ENCODE measurements around the gene SOSTDC1. TPM values are rescaled to one million over a fixed set of nuclear protein-coding genes. Genes with fewer than 3 reads are reported as not detected.

Gene SOSTDC1
- polyA plus RNA-seq, 3 donors: not detected

DNA sequence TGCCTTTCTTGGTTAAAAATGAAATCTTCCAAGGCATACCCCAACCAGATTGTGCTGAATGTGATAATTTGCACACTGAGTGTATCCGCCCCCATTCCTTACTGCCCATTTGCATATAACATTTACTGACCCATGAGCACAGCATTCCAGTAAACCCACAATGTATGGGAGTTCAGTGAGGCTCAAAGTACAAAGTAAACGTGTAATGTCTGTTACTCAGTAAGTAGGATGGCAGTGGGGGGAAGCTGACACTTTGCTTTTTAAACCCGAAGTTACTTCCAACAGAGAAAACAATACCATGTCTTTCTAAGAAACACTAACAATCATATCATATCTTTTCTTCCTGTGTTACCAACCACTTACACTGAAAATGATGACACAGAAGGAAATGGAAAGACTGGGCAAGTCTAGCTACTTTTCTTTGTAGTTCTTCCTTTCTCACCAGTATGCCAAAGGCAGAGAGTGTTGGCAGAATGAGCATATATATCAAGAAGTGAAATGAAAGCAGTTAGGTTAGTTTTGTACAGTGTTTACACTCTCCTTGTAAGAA lies 27.1 kb upstream of the SOSTDC1 start:
- H3K79me2 ChIP-seq (ENCODE audit: insufficient read depth, low read length): no peaks in the 10 kb centered on the region
- H3K9me3 ChIP-seq (replicated peaks in 1 of 2; ENCODE audit: control insufficient read depth in 1 of 2, insufficient read depth in 1 of 2, low read length in 2 of 2): no peaks in the 10 kb centered on the region
- H3K4me1 ChIP-seq (ENCODE audit: control insufficient read depth in 1 of 2, insufficient read depth in 2 of 2, low read length in 2 of 2): no peaks in the 10 kb centered on the region
- Mint-ChIP-seq H3K9me3 (no peaks in the 10 kb centered on the region), H3K27ac (no peak overlapping the region), H3K36me3 (no peaks in the 10 kb centered on the region), H3K4me1 (no peaks in the 10 kb centered on the region), H3K4me3 (no peak overlapping the region), H3K27me3 (ENCODE audit: low read depth in 3 of 3) (peaks cover 0 to 1% (median 0%) of the 10 kb centered on the region in 3 donors)
- TF ChIP-seq, protein P1, sequence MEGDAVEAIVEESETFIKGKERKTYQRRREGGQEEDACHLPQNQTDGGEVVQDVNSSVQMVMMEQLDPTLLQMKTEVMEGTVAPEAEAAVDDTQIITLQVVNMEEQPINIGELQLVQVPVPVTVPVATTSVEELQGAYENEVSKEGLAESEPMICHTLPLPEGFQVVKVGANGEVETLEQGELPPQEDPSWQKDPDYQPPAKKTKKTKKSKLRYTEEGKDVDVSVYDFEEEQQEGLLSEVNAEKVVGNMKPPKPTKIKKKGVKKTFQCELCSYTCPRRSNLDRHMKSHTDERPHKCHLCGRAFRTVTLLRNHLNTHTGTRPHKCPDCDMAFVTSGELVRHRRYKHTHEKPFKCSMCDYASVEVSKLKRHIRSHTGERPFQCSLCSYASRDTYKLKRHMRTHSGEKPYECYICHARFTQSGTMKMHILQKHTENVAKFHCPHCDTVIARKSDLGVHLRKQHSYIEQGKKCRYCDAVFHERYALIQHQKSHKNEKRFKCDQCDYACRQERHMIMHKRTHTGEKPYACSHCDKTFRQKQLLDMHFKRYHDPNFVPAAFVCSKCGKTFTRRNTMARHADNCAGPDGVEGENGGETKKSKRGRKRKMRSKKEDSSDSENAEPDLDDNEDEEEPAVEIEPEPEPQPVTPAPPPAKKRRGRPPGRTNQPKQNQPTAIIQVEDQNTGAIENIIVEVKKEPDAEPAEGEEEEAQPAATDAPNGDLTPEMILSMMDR (IDR thresholded peaks at IDR 0.05): no peak
- no peak overlapping the region for H3K27ac ChIP-seq (ENCODE audit: low read depth in 1 of 2, low read length in 2 of 2)
- no peak overlapping the region for H2AFZ ChIP-seq (ENCODE audit: insufficient read depth, low read depth, low read length, poor library complexity, severe bottlenecking)
- DNase-seq: no peak
- H3K36me3 ChIP-seq (replicated peaks in 1 of 2; ENCODE audit: control insufficient read depth in 1 of 2, insufficient read depth in 2 of 2, low read length in 2 of 2): no peaks in the 10 kb centered on the region
- H3K9ac ChIP-seq (ENCODE audit: insufficient read depth, low read length, poor library complexity, severe bottlenecking): no peak overlapping the region
- intact Hi-C loops (cut with micrococcal nuclease): no loop called here
- H3K27me3 ChIP-seq (ENCODE audit: control insufficient read depth in 2 of 2, insufficient read depth in 2 of 2, low read length in 2 of 2): no peaks in the 10 kb centered on the region
- WGBS (ENCODE audit: insufficient coverage): no CpG with 5 or more reads among the region's 3 CpGs
- H4K20me1 ChIP-seq (ENCODE audit: insufficient read depth, low read length): no peaks in the 10 kb centered on the region
- H3K4me2 ChIP-seq (replicated peaks; ENCODE audit: extremely low read depth, low read length, poor library complexity, severe bottlenecking): no peak overlapping the region
- H3K4me3 ChIP-seq (replicated peaks in 1 of 3; ENCODE audit: low read depth in 2 of 3, low read length in 3 of 3): no peak overlapping the region

DNA sequence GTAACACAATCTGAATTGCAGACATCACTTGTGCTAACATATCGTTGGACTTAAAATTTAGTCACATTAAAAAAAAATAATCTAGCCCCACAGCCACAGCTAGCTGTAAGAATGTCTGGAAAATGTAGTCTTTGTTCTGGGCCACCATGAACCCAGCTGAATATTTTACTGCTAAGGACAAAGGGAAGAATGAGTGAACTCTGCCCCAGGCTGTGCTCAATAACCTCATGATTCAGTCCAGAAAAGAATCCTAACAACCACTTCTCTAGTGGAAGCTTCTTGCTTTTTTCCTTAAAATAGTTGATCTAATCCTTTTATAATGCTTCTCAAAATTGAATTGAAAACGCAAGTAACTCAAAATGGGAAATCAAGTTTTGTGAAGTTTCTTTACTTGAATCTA lies 25.6 kb upstream of the SOSTDC1 start:
- Histone ChIP-seq H2AFZ (ENCODE audit: insufficient read depth, low read depth, low read length, poor library complexity, severe bottlenecking) (no peak overlapping the region), H3K79me2 (ENCODE audit: insufficient read depth, low read length) (no peaks in the 10 kb centered on the region), H3K9ac (ENCODE audit: insufficient read depth, low read length, poor library complexity, severe bottlenecking) (no peak overlapping the region), H3K4me2 (replicated peaks; ENCODE audit: extremely low read depth, low read length, poor library complexity, severe bottlenecking) (no peak overlapping the region), H4K20me1 (ENCODE audit: insufficient read depth, low read length) (no peaks in the 10 kb centered on the region), H3K36me3 (replicated peaks in 1 of 2; ENCODE audit: control insufficient read depth in 1 of 2, insufficient read depth in 2 of 2, low read length in 2 of 2) (no peaks in the 10 kb centered on the region), H3K4me3 (replicated peaks in 1 of 3; ENCODE audit: low read depth in 2 of 3, low read length in 3 of 3) (no peak overlapping the region), H3K27me3 (ENCODE audit: control insufficient read depth in 2 of 2, insufficient read depth in 2 of 2, low read length in 2 of 2) (no peaks in the 10 kb centered on the region), H3K9me3 (replicated peaks in 1 of 2; ENCODE audit: control insufficient read depth in 1 of 2, insufficient read depth in 1 of 2, low read length in 2 of 2) (no peaks in the 10 kb centered on the region), H3K27ac (ENCODE audit: low read depth in 1 of 2, low read length in 2 of 2) (no peak overlapping the region), H3K4me1 (ENCODE audit: control insufficient read depth in 1 of 2, insufficient read depth in 2 of 2, low read length in 2 of 2) (no peaks in the 10 kb centered on the region)
- DNase-seq: no peak
- H3K36me3 Mint-ChIP-seq: no peaks in the 10 kb centered on the region
- no peak overlapping the region for H3K27ac Mint-ChIP-seq
- intact Hi-C loops (cut with micrococcal nuclease): no loop called here
- H3K27me3 Mint-ChIP-seq (ENCODE audit: low read depth in 3 of 3): no peaks in the 10 kb centered on the region
- no peaks in the 10 kb centered on the region for H3K9me3 Mint-ChIP-seq
- H3K4me1 Mint-ChIP-seq: no peaks in the 10 kb centered on the region
- TF ChIP-seq, protein P1 (IDR thresholded peaks at IDR 0.05): no peak
- WGBS (ENCODE audit: insufficient coverage): no CpG with 5 or more reads among the region's 2 CpGs
- H3K4me3 Mint-ChIP-seq: no peak overlapping the region
